Measurements from ENCODE around the gene RAP1GAP. TPM values are rescaled to one million over a fixed set of nuclear protein-coding genes. Genes with fewer than 3 reads are reported as not detected.
"Not testable (repeated sequence)": the region's sequence is repeated elsewhere in the genome, so short reads cannot be mapped to it uniquely, and the experiment has no call there.

The RAP1GAP gene
- total RNA-seq, 1 experiment from 2014 or later = 0.08 TPM

GRCh38 chr1:21691739-21692138 is 22.6 kb upstream of the RAP1GAP start:
- H3K4me1 ChIP-seq (replicated peaks) = no peaks in the 10 kb centered on the region
- H3K27ac ChIP-seq = no peak overlapping the region
- H3K36me3 ChIP-seq = peaks cover 80% of the 10 kb centered on the region
- no peak for DNase-seq (ENCODE audit: low read depth in 1 of 2, low spot score in 2 of 2)
- H3K27me3 ChIP-seq (replicated peaks) = no peaks in the 10 kb centered on the region
- H3K4me3 ChIP-seq = no peak overlapping the region
- no peaks in the 10 kb centered on the region for H3K9me3 ChIP-seq (replicated peaks)

GRCh38 chr1:21689661-21690372 is 20.7 kb upstream of the RAP1GAP start:
- no peaks in the 10 kb centered on the region for H3K9me3 ChIP-seq (replicated peaks)
- no peak overlapping the region for H3K27ac ChIP-seq
- no peak for DNase-seq (ENCODE audit: low read depth in 1 of 2, low spot score in 2 of 2)
- H3K27me3 ChIP-seq (replicated peaks) = no peaks in the 10 kb centered on the region
- no peaks in the 10 kb centered on the region for H3K4me1 ChIP-seq (replicated peaks)
- peaks cover 83% of the 10 kb centered on the region for H3K36me3 ChIP-seq
- no peak overlapping the region for H3K4me3 ChIP-seq

GRCh38 chr1:21687081-21687529 is 17.9 kb upstream of the RAP1GAP start:
- Histone ChIP-seq H3K4me3 (no peak overlapping the region), H3K9me3 (replicated peaks) (no peaks in the 10 kb centered on the region), H3K27me3 (replicated peaks) (no peaks in the 10 kb centered on the region), H3K27ac (no peak overlapping the region), H3K4me1 (replicated peaks) (no peaks in the 10 kb centered on the region), H3K36me3 (peaks cover 77% of the 10 kb centered on the region)
- no peak for DNase-seq (ENCODE audit: low read depth in 1 of 2, low spot score in 2 of 2)

GRCh38 chr1:21685946-21686678 is 17.0 kb upstream of the RAP1GAP start:
- Histone ChIP-seq H3K36me3 (peaks cover 76% of the 10 kb centered on the region), H3K4me3 (no peak overlapping the region), H3K27ac (no peak overlapping the region), H3K4me1 (replicated peaks) (no peaks in the 10 kb centered on the region), H3K27me3 (replicated peaks) (no peaks in the 10 kb centered on the region), H3K9me3 (replicated peaks) (no peaks in the 10 kb centered on the region)
- DNase-seq (ENCODE audit: low read depth in 1 of 2, low spot score in 2 of 2) = no peak

GRCh38 chr1:21681426-21681825 is 12.3 kb upstream of the RAP1GAP start:
- Histone ChIP-seq H3K4me1 (replicated peaks) (no peaks in the 10 kb centered on the region), H3K9me3 (replicated peaks) (no peaks in the 10 kb centered on the region), H3K27ac (no peak overlapping the region), H3K36me3 (peaks cover 51% of the 10 kb centered on the region), H3K4me3 (no peak overlapping the region), H3K27me3 (replicated peaks) (no peaks in the 10 kb centered on the region)
- no peak for DNase-seq (ENCODE audit: low read depth in 1 of 2, low spot score in 2 of 2)

GRCh38 chr1:21680918-21681317 is 11.8 kb upstream of the RAP1GAP start:
- no peak overlapping the region for H3K4me3 ChIP-seq
- no peaks in the 10 kb centered on the region for H3K27me3 ChIP-seq (replicated peaks)
- no peaks in the 10 kb centered on the region for H3K4me1 ChIP-seq (replicated peaks)
- no peak for DNase-seq (ENCODE audit: low read depth in 1 of 2, low spot score in 2 of 2)
- peaks cover 46% of the 10 kb centered on the region for H3K36me3 ChIP-seq
- no peaks in the 10 kb centered on the region for H3K9me3 ChIP-seq (replicated peaks)
- H3K27ac ChIP-seq = no peak overlapping the region

GRCh38 chr1:21680381-21680780 is 11.2 kb upstream of the RAP1GAP start:
- H3K4me3 ChIP-seq = no peak overlapping the region
- no peaks in the 10 kb centered on the region for H3K27me3 ChIP-seq (replicated peaks)
- H3K27ac ChIP-seq = no peak overlapping the region
- no peak for DNase-seq (ENCODE audit: low read depth in 1 of 2, low spot score in 2 of 2)
- H3K4me1 ChIP-seq (replicated peaks) = no peaks in the 10 kb centered on the region
- peaks cover 40% of the 10 kb centered on the region for H3K36me3 ChIP-seq
- H3K9me3 ChIP-seq (replicated peaks) = no peaks in the 10 kb centered on the region

GRCh38 chr1:21677168-21677567 is 8.0 kb upstream of the RAP1GAP start:
- no peak overlapping the region for H3K27ac ChIP-seq
- no peak for DNase-seq (ENCODE audit: low read depth in 1 of 2, low spot score in 2 of 2)
- H3K4me1 ChIP-seq (replicated peaks) = no peaks in the 10 kb centered on the region
- no peaks in the 10 kb centered on the region for H3K9me3 ChIP-seq (replicated peaks)
- peaks cover 22% of the 10 kb centered on the region for H3K36me3 ChIP-seq
- H3K4me3 ChIP-seq = no peak overlapping the region
- H3K27me3 ChIP-seq (replicated peaks) = peaks cover 6% of the 10 kb centered on the region

- no peak overlapping the region for H3K27ac ChIP-seq
- DNase-seq (ENCODE audit: low read depth in 1 of 2, low spot score in 2 of 2) = no peak
These were observed 5.8 kb upstream of the RAP1GAP start for GRCh38 chr1:21674957-21675356.

GRCh38 chr1:21673853-21674252 is 4.7 kb upstream of the RAP1GAP start:
- not testable (repeated sequence) for DNase-seq (ENCODE audit: low read depth in 1 of 2, low spot score in 2 of 2); H3K27ac ChIP-seq

More at GRCh38 chr1:21674957-21675356, 5.8 kb upstream of the RAP1GAP start:
- Histone ChIP-seq H3K27me3 (replicated peaks) (peaks cover 22% of the 10 kb centered on the region), H3K9me3 (replicated peaks) (no peaks in the 10 kb centered on the region), H3K4me1 (replicated peaks) (no peaks in the 10 kb centered on the region; the same call in 1 of the 2 replicates), H3K4me3 (no peak overlapping the region), H3K36me3 (peaks cover 10% of the 10 kb centered on the region; the same call in 1 of the 2 replicates)

GRCh38 chr1:21673277-21673780 is 4.2 kb upstream of the RAP1GAP start:
- Histone ChIP-seq H3K9me3 (replicated peaks) (no peaks in the 10 kb centered on the region), H3K27me3 (replicated peaks) (peaks cover 39% of the 10 kb centered on the region), H3K36me3 (0 out of 2 replicates have a peak, but pooled peaks cover under 1% of the 10 kb centered on the region), H3K27ac (no peak overlapping the region), H3K4me3 (no peak overlapping the region), H3K4me1 (replicated peaks) (peaks cover 11% of the 10 kb centered on the region)
- DNase-seq (ENCODE audit: low read depth in 1 of 2, low spot score in 2 of 2) = no peak

More at GRCh38 chr1:21673853-21674252, 4.7 kb upstream of the RAP1GAP start:
- H3K4me3 ChIP-seq; H3K9me3 ChIP-seq (replicated peaks); H3K4me1 ChIP-seq (replicated peaks); H3K36me3 ChIP-seq: not testable (repeated sequence)
- peaks cover 33% of the 10 kb centered on the region for H3K27me3 ChIP-seq (replicated peaks)

GRCh38 chr1:21672478-21673276 is 3.5 kb upstream of the RAP1GAP start:
- no peaks in the 10 kb centered on the region for H3K9me3 ChIP-seq (replicated peaks)
- H3K27me3 ChIP-seq (replicated peaks) = peaks cover 45% of the 10 kb centered on the region
- DNase-seq (ENCODE audit: low read depth in 1 of 2, low spot score in 2 of 2) = no peak
- no peaks in the 10 kb centered on the region for H3K36me3 ChIP-seq
- H3K4me1 ChIP-seq (replicated peaks) = peaks cover 11% of the 10 kb centered on the region
- H3K27ac ChIP-seq = no peak overlapping the region
- H3K4me3 ChIP-seq = no peak overlapping the region

- DNase-seq (ENCODE audit: low read depth in 1 of 2, low spot score in 2 of 2) = no peak
- Histone ChIP-seq H3K4me1 (replicated peaks) (peaks cover 11% of the 10 kb centered on the region), H3K27ac (no peak overlapping the region), H3K27me3 (replicated peaks) (peaks cover 50% of the 10 kb centered on the region), H3K4me3 (no peak overlapping the region), H3K9me3 (replicated peaks) (no peaks in the 10 kb centered on the region), H3K36me3 (no peaks in the 10 kb centered on the region)
These were observed 2.8 kb upstream of the RAP1GAP start for GRCh38 chr1:21671915-21672314.
